GM18951 (cell line): ENCODE data around the gene IL1B.
A peak's percentile ranks its signal among the peaks of the same experiment; 100 is the strongest.

ENCODE experiments used
- POLR2A ChIP-seq: IDR thresholded peaks from 4 replicates; pipeline ENCODE4 v1.6.1; 2011; ENCODE audit warnings: mild to moderate bottlenecking; ENCODE audit not compliant: insufficient read length, insufficient read depth; ENCODE audit errors: extremely low read depth
- in situ Hi-C: fragments of 300-500 bp; cut with MboI; formaldehyde crosslinking; loops from one replicate; pipeline ENCODE4 v1.12.0; 2022; ENCODE audit warnings: low sequenced_read_pairs, mixed read lengths, inconsistent platforms; ENCODE audit not compliant: unreplicated experiment

Gene IL1B

GRCh38 chr2:112836695-112837117 is at the start of gene IL1B:
Gene IL1B, minus strand, starts transcription at chr2:112836779. Its CDS starts 550 bp downstream, at chr2:112836229.
- no peak for TF ChIP-seq POLR2A
- in situ Hi-C loops: no loop called here

GRCh38 chr2:112886291-112886690 is 49.7 kb upstream of the IL1B start:
- in situ Hi-C loops: no loop called here
- no peak for TF ChIP-seq POLR2A

DNA sequence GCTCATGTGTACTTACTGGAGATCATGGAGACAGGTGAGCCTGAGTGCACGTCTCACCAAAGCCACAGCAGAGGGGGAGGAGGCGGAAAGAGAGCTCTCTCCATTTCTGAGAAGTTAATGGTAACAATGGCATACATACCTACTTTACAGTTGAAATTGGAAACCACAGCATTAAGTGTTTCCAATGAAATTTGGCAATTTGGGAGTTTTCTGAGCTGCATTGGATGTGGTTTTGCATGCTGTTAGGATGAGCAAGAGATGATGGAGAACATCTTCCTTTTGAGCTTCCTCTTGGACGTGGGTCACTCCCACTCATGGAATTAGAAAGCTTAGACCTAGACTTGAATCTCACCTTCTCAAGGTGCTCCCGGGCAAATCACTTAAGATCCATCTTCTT is 48.9 kb upstream of the IL1B start:
- TF ChIP-seq POLR2A: no peak
- in situ Hi-C loops: no loop called here

- no peak for TF ChIP-seq POLR2A
- in situ Hi-C loops: no loop called here
These were observed 48.4 kb upstream of the IL1B start for GRCh38 chr2:112884869-112885505.

DNA sequence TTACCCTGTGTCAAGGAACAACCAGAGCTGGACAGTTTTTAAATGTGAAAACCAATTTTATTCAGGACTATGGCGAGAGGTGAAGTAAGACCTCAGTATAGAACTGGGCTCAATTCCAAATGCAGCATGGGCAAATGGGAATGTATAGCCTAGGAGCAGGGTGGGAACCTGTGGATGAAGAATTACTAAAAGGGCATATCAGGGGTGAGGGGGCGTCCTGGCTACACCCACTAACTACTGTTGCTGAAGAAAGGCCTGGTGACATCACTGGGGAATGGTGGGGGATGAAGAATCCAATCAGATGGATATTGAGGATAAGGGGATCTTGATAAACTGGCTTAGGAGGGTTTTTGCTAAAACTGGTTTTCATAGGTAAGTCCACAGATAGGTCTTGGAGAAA is 47.1 kb upstream of the IL1B start:
- in situ Hi-C loops: no loop called here
- TF ChIP-seq POLR2A: no peak

- peak; percentile 9 for TF ChIP-seq POLR2A
- in situ Hi-C loops: no loop called here
These were observed 44.8 kb upstream of the IL1B start for GRCh38 chr2:112881217-112881985.

GRCh38 chr2:112880696-112881095 is 44.1 kb upstream of the IL1B start:
- TF ChIP-seq POLR2A: peak; percentile 5
- in situ Hi-C loops: no loop called here

DNA sequence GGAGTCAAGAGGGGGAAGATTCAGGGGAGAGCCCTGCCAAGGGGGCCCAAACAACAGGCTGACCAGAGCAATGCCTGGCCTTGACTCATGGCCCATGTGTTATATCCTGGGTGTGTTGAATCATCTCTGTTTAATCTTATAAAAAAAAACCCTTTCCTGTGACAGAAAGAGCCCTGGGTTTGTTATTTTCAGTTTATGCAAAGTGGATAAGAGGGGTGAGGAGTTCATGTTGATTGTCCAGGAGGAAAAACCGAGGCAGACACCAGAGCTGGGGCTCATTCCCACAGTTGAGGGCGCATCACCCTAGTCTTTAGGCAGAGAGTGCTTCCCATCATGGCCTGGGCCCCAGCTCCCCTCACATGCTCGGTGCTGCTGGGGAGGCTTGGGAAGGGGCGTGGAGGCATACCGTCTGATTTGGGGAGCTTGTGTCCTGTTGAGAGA is 43.5 kb upstream of the IL1B start:
- no peak for TF ChIP-seq POLR2A
- in situ Hi-C loops: no loop called here

GRCh38 chr2:112879491-112880041 is 43.0 kb upstream of the IL1B start:
- in situ Hi-C loops: loop anchor here (5.0 to 10.0 kb wide), 2 partner anchors 55 to 127 kb away; no protein-coding TSS in a partner anchor

DNA sequence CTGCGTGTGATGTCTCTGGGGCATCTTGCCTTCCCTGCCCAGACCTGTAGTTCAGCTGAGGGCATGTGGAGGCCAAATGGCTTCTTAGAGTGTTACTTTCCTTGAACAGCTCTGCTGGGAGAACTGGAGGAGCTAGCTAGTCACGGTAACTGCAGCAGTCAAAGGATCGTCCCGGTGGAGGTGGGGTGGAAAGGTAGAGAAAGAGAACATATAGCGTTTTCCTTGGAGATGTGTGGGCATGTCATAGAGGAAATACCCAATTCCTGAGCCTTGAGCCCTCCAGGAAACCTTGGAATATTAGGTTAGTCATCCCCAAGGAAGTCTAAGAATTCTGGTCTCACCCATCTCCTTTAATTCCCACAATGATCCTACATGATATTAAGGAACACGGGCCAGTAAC is 40.8 kb upstream of the IL1B start:
- in situ Hi-C loops: loop anchor here (5.0 to 10.0 kb wide), 2 partner anchors 53 to 125 kb away; no protein-coding TSS in a partner anchor
- no peak for TF ChIP-seq POLR2A

More at GRCh38 chr2:112879491-112880041, 43.0 kb upstream of the IL1B start:
- TF ChIP-seq POLR2A: no peak

GRCh38 chr2:112876971-112877361 is 40.4 kb upstream of the IL1B start:
- no peak for TF ChIP-seq POLR2A
- in situ Hi-C loops: loop anchor here (5.0 to 10.0 kb wide), 2 partner anchors 52 to 125 kb away; no protein-coding TSS in a partner anchor

DNA sequence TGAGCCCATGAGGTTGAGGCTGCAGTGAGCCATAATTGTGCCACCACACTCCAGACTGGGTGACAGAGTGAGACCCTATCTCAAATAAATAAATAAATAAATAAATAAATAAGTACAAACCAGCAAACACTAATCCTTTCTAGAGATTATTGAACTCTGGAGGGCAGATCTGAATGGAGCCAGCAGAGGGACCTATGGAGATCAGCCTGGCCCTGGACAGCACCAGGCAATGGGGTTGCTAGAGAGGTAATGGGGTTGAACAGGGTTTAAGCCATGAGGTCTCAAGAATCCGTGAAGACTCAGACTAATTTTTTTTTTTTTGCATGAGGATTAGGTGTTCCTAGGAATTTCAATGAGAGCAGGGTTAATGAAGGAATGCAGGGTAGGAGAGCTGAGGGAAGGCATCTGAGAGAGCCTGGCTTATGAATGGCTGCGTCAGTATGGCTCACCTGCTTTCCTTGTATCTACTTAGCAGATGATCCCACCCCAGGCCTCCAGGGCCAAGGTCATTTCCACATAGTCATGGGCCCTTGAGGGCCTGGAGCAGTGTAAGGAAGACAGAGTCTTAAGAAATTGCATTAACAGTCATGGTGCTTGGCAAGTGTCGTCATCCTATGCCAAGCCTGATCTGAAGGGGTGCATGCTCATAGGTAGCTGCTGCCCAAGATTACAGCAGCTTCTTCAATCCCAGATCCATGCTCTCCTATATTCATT is 39.8 kb upstream of the IL1B start:
- no peak for TF ChIP-seq POLR2A
- in situ Hi-C loops: loop anchor here (5.0 to 10.0 kb wide), 2 partner anchors 52 to 124 kb away; no protein-coding TSS in a partner anchor

DNA sequence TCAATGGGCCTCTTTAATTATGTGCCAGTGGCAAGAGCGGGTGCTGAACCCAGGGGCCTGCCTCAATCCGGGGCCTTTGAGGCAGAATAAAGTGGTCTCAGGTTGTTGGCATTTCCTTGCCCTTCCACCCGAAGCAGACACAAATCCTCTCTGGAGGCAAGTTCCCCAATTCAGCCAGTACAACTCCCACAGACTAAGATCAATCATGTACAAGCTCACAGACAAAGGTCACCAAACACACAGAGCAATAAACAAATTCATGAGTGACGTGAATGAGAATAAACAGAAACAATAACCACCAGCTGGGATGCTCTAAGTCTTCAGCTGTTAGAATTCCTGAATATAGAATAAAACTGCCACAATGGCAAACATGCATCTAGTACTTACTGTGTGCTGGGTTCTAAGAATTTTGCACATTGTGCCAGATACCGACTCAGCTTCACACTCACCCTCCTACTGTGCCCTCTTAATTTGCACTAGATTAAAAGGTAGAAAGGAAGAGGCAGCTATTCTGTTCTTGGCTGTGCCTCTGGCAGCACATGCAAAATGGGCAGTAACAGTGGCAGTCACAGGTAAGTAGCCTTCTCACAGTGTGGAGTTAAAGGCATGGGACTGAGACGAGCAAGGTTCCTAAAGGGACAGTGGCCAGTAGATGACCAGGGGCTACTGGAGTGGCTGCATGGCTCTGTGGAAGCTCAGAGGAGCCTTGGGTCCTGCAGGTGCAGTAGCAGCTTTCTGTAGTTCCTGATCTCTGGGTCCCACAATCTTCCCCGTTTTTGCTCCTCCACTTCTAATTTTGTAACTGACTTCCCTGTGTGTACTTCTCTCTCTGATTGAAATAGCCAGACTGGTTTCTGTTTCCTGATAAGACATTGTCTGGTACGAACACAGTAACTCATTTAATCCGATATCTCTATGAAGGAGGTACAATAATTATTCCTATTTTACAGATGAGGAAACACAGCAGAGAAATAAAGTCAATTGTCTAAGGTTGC is 34.6 kb upstream of the IL1B start:
- no peak for TF ChIP-seq POLR2A
- in situ Hi-C loops: loop anchor here (10.0 kb wide), 1 partner anchor 46 kb away; no protein-coding TSS in a partner anchor
